ENCODE measurements around the gene METTL9. TPM values are rescaled to one million over a fixed set of nuclear protein-coding genes. Genes with fewer than 3 reads are reported as not detected.
A peak's percentile ranks its signal among the peaks of the same experiment; 100 is the strongest.
"Not testable (repeated sequence)": the region's sequence is repeated elsewhere in the genome, so short reads cannot be mapped to it uniquely, and the experiment has no call there.

METTL9 gene
- total RNA-seq, 2 donors from 2014 or later = 92.2 to 117 TPM

DNA sequence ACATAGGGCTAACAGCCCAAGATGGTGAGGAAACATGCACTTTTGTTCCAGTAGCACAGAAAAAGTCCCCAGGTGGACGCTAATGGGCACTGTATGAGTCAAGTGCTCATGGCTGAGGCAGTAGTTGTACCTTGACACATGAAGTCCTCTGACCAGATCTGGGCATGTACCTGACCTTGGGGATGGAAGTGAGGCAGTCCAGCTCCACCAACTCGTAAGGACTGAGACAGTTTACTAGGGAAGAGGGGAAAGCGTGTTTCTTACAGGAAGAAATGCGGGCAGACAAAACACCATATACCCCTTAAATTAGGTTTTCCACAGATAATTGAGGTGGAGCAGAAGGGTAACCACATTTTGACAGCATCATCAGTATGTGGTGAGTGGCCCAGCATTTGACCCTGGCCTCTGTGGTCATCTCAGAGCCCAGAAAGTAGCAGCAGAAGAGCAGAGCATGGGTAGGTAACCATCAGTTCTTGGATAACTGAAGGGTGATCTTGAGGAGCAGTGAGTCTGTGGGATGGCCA lies 32.4 kb upstream of the METTL9 start:
- DNase-seq (ENCODE audit: low spot score in 2 of 2) (peak in 1 of 2 donors; percentile 53), ATAC-seq (no peak)
- H3K9me3 Mint-ChIP-seq = no peaks in the 10 kb centered on the region
- H3K27ac Mint-ChIP-seq = no peak overlapping the region
- H3K36me3 Mint-ChIP-seq = no peaks in the 10 kb centered on the region

DNA sequence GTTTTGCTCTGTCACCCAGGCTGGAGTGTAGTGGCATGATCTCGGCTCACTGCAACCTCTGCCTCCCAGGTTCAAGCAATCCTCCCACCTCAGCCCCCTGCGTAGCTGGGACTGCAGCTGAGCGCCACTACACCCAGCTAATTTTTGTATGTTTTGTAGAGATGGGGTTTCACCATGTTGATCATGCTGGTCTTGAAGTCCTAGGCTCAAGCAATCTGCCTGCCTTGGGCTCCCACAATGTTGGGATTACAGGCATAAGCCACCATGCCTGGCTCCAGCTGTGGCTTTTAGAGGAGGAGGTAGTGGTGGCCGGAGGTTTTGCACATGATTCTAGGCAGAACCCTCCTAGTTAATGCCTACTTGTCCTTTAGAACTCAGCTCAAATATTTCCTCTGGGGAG lies 31.9 kb upstream of the METTL9 start:
- not testable (repeated sequence) for H3K27ac Mint-ChIP-seq, H3K36me3 Mint-ChIP-seq, H3K9me3 Mint-ChIP-seq, ATAC-seq
- peak in 1 of 2 donors; percentile 53 for DNase-seq (ENCODE audit: low spot score in 2 of 2)

DNA sequence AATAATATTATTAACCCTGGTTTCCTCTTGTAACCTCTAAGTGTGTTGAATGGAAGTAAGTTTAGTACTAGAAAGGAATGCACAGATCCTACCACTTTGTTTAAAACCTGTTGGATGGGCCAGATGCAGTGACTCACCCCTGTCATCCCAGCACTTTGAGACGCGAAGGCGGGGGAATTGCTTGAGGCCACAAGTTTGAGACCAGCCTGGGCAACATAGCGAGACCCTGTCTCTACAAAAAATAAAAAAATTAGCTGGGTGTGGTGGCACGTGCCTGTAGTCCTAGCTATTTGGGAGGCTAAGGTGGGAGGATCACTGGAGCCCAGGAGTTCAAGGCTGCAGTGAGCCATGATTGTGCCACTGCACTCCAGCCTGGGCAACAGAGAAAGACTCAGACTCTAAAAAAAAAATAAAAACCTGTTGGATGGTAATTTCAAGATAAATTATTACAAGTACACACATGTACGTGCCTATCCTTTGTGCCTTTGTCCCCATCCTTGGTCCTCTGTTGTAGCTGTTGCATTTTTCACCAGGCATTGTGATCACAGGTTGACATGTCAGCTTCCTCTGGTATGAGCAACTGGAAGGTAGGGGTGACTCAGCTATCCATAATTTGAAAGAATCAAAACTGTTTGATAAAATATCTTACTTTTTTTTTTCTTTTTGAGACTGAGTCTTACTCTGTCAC lies 30.7 kb upstream of the METTL9 start:
- H3K36me3 Mint-ChIP-seq = no peaks in the 10 kb centered on the region
- no peak for DNase-seq (ENCODE audit: low spot score in 2 of 2)

DNA sequence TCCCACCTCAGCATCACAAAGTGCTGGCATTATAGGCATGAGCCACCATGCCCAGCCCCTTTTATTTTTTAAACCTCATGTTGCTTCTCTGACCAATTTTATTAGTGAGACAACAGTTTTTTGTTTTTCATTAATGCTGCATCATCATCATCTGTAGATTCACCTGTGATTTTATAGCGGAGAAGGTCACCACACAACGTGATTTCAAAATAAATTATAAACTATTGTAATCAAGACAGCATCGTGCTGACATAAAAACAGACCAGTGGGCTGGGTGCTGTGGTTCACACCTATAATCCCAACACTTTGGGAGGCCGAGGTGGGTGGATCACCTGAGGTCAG lies 28.7 kb upstream of the METTL9 start:
- Mint-ChIP-seq H3K27ac (no peak overlapping the region), H3K36me3 (no peaks in the 10 kb centered on the region), H3K9me3 (no peaks in the 10 kb centered on the region)
- no peak for DNase-seq (ENCODE audit: low spot score in 2 of 2)
- no peak for ATAC-seq

More for the DNA sequence above, 30.7 kb upstream of the METTL9 start:
- Mint-ChIP-seq H3K9me3 (no peaks in the 10 kb centered on the region), H3K27ac (no peak overlapping the region)
- ATAC-seq = no peak

DNA sequence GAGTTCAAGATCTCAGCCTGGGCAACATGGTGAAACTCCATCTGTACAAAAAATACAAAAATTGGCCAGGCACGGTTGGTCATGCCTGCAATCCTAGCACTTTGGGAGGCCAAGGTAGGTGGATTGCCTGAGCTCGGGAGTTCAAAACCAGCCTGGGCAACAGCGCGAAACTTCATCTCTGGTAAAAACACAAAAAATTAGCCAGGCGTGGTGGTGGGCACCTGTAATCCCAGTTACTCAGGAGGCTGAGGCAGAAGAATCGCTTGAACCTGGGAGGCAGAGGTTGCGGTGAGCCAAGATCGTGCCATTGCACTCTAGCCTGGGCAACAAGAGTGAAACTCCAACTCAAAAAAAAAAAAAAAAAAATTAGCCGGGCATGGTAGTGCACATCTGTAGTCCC lies 25.9 kb upstream of the METTL9 start:
- H3K9me3 Mint-ChIP-seq; H3K27ac Mint-ChIP-seq; DNase-seq (ENCODE audit: low spot score in 2 of 2); ATAC-seq; H3K36me3 Mint-ChIP-seq: not testable (repeated sequence)

DNA sequence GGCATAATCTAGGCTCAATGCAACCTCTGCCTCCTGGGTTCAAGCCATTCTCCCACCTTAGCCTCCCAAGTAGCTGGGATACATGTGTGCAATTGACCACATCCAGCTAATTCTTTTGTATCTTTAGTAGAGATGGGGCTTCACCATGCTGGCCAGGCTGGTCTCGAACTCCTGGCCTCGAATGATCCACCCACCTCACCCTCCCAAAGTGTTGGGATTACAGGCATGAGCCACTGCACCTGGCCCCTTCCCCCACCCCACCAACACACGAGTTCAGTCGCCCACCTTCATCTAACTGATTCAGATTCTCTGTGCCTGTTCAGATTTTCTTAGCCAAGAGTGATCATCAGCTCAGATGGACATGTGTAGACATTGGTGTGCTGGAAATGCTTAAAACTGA lies 25.0 kb upstream of the METTL9 start:
- no peak for ATAC-seq
- H3K27ac Mint-ChIP-seq = no peak overlapping the region
- H3K9me3 Mint-ChIP-seq = no peaks in the 10 kb centered on the region
- no peaks in the 10 kb centered on the region for H3K36me3 Mint-ChIP-seq
- no peak for DNase-seq (ENCODE audit: low spot score in 2 of 2)

DNA sequence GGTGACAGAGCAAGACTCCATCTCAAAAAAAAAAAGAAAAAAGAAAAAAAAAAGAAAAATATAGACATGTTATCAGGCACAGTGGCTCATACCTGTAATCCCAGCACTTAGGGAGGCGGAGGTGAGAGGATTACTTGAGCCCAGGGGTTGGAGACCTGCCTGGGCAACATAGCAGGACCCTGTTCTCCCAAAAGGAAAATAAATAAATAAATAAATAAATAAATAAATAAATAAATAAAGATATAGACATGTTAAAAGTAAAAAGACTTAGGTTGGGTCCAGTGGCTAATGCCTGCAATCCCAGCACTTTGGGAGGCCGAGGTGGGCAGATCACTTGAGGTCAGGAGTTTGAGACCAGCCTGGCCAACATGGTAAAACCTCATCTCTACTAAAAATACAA lies 23.1 kb upstream of the METTL9 start:
- DNase-seq (ENCODE audit: low spot score in 2 of 2); ATAC-seq; H3K27ac Mint-ChIP-seq; H3K9me3 Mint-ChIP-seq; H3K36me3 Mint-ChIP-seq: not testable (repeated sequence)

DNA sequence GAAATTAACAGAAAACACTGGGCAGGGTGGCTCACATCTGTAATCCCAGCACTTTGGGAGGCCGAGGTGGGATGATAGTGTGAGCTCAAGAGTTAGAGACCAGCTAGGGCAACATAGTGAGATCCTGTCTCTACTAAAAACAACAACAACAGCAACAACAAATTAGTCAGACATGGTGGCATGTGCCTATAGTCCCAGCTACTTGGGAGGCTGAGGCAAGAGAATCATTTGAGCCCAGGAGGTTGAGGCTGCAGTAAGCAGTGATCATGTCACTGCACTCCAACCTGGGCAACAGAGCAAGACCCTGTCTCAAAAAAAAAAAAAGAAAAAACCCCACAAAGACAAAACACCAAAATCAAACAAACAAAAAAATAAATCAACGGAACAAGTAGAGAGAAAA lies 21.9 kb upstream of the METTL9 start:
- not testable (repeated sequence) for H3K9me3 Mint-ChIP-seq, ATAC-seq

DNA sequence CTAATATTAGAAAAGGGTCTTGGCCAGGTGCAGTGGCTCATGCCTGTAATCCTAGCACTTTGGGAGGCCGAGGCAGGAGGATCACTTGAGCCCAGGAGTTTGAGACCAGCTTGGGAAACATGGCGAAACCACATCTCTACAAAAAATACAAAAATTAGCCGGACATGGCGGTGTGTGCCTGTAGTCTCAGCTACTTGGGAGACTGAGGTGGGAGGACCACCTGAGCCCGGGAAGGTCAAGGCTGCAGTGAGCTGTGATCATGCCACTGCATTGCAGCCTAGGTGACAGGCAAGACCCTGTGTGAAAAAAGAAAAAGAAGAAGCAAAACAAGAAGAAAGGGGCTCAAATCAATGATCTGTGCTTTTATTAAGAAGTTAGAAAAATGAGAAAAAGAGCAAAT lies 21.1 kb upstream of the METTL9 start:
- not testable (repeated sequence) for H3K36me3 Mint-ChIP-seq, H3K9me3 Mint-ChIP-seq, ATAC-seq

More for the DNA sequence above, 21.9 kb upstream of the METTL9 start:
- DNase-seq (ENCODE audit: low spot score in 2 of 2); H3K36me3 Mint-ChIP-seq; H3K27ac Mint-ChIP-seq: not testable (repeated sequence)

DNA sequence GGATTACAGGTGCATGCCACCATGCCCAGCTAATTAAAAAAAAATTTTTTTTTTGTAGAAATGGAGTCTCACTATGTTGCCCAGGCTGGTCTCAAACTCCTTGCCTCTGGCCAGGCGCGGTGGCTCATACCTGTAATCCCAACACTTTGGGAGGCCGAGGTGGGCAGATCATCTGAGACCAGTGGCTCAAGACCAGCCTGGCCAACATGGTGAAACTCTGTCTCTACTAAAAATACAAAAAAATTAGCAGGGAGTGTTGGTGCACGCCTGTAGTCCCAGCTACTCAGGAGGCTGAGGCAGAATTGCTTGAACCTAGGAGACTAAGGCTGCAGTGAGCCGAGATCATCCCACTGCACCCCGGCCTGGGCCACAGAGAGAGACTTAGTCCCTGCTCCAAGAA lies 19.2 kb upstream of the METTL9 start:
- not testable (repeated sequence) for ATAC-seq; H3K27ac Mint-ChIP-seq; H3K36me3 Mint-ChIP-seq; DNase-seq (ENCODE audit: low spot score in 2 of 2); H3K9me3 Mint-ChIP-seq

More for the DNA sequence above, 21.1 kb upstream of the METTL9 start:
- not testable (repeated sequence) for H3K27ac Mint-ChIP-seq; DNase-seq (ENCODE audit: low spot score in 2 of 2)

DNA sequence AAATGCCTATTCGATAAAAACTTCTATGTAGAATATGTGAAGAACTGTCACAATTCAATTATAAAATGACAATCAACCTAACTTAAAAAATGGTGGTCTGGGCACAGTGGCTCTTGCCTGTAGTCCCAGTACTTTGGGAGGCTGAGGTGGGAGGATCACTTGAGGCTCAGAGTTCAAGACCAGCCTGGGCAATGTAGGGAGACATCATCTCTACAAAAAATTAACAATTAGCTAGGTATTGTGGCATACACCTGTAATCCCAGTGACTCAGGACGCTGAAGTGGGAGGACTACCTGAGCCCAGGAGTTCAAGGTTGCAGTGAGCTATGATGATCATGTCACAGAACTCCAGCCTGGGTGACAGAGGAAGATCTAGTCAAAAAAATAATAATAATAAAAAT lies 18.6 kb upstream of the METTL9 start:
- Mint-ChIP-seq H3K9me3 (no peaks in the 10 kb centered on the region), H3K27ac (no peak overlapping the region), H3K36me3 (no peaks in the 10 kb centered on the region)
- no peak for DNase-seq (ENCODE audit: low spot score in 2 of 2)
- no peak for ATAC-seq

DNA sequence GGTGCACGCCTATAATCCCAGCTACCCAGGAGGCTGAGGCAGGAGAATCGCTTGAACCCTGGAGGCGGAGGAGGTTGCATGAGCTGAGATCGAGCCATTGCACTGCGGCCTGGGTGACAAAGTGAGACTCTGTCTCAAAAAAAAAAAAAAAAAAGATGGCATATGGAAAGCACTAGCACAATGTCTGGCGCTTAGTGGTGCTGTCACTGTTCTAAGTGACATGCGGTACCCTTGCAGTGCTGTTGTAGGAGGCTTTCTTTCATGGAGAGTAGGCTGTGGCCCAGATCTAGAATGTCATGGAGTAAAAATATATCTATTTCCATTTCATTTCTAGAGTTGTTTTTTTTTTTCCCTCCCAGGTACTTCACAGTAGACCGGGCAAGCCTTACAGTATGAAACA lies 14.6 kb upstream of the METTL9 start:
- DNase-seq (ENCODE audit: low spot score in 2 of 2) = no peak
- H3K27ac Mint-ChIP-seq = no peak overlapping the region
- no peaks in the 10 kb centered on the region for H3K9me3 Mint-ChIP-seq
- ATAC-seq = no peak
- no peaks in the 10 kb centered on the region for H3K36me3 Mint-ChIP-seq

DNA sequence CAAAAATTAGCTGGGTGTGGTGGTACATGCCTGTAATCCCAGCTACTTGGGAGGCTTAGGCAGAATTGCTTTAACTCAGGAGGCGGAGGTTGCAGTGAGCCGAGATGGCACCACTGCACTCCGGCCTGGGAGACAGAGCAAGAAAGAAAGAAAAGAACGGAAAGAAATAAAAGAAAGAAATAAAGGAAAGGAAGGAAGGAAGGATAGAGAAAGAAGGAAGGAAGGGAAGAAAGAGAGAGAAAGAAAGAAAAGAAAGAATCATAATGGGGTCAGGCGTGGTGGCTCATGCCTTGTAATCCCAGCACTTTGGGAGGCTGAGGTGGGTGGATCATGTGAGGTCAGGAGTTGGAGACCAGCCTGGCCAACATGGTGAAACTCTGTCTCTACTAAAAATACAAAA lies 10.8 kb upstream of the METTL9 start:
- not testable (repeated sequence) for ATAC-seq; H3K9me3 Mint-ChIP-seq; H3K36me3 Mint-ChIP-seq; H3K27ac Mint-ChIP-seq; DNase-seq (ENCODE audit: low spot score in 2 of 2)

DNA sequence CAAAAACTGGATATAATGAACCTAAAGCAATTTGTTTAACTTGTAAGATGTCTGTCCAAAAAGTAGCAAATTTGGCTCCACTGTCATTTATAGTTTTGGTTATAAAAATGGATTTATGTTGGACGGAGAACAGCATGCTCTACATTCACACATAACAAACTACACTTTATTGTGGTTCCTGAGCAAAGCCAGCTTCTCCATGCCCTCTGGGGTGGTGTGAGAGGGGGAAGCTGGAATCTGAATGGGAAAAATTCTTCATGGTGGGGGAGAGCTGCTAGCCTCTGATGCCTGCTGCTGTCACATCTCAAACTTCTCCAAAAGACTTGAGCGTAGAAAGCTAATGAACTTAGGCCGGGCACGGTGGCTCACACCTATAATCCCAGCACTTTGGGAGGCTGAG lies 9.8 kb upstream of the METTL9 start:
- no peak for DNase-seq (ENCODE audit: low spot score in 2 of 2)
- no peaks in the 10 kb centered on the region for H3K36me3 Mint-ChIP-seq
- H3K27ac Mint-ChIP-seq = no peak overlapping the region
- ATAC-seq = no peak
- H3K9me3 Mint-ChIP-seq = no peaks in the 10 kb centered on the region

DNA sequence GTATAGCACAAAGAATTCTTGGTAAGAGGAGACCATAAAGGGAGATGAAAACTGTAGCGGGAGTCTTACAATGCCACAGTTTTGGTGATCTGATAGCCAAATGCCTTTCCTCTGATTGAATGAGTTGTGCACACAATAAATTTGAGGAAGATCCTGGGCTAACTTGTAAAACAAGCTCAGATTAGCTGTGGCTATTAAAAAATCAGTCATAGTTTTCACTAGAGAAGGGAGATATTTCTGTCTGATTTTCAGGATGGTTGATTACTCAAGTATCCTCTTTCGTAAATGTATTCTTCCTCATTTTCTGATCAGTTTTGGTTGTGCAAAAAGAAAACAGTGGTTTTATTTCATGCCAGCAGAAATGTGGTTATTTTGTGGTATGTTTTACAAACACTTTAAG lies 9.1 kb upstream of the METTL9 start:
- no peak for ATAC-seq
- no peaks in the 10 kb centered on the region for H3K9me3 Mint-ChIP-seq
- DNase-seq (ENCODE audit: low spot score in 2 of 2) = no peak
- H3K27ac Mint-ChIP-seq = no peak overlapping the region
- no peaks in the 10 kb centered on the region for H3K36me3 Mint-ChIP-seq

DNA sequence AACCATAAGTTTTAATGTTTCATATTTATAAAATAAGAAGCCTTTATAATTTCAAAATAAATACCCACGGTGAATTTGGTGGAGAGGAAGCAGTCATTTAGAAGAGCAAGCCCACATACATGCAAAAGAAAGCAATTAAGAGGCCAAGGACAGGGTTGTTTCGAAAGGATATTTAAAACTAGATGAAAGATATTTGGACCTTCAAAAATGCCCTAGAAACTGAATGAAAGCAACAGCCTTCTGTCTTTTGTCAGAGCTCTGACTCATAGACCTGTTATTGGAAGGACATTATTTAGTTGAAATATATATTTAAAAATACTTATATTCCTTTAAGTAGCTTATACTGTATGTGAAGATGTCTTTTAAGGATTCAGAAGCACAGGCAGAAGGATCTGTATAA lies 8.6 kb upstream of the METTL9 start:
- DNase-seq (ENCODE audit: low spot score in 2 of 2) = no peak
- Mint-ChIP-seq H3K36me3 (no peaks in the 10 kb centered on the region), H3K9me3 (no peaks in the 10 kb centered on the region), H3K27ac (no peak overlapping the region)
- no peak for ATAC-seq

DNA sequence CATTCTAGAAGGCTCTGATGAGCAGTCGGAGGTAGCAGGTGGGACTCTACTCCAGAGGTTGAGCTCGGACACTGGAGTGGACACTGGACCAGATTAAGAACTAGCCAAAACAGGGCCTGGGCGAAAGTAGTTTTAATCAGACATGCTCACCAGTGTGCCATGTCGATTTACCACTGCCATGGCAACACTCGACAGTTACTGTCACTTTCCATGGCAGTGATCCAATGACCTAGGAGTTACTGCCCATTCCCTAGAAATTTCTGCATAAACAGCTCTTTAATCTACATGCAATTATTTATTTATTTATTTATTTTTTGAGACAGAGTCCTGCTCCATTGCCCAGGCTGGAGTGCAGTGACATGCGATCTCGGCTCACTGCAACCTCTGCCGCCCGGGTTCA lies 7.2 kb upstream of the METTL9 start:
- no peaks in the 10 kb centered on the region for H3K36me3 Mint-ChIP-seq
- no peak overlapping the region for H3K27ac Mint-ChIP-seq
- DNase-seq (ENCODE audit: low spot score in 2 of 2) (no peak), ATAC-seq (no peak)
- H3K9me3 Mint-ChIP-seq = no peaks in the 10 kb centered on the region

DNA sequence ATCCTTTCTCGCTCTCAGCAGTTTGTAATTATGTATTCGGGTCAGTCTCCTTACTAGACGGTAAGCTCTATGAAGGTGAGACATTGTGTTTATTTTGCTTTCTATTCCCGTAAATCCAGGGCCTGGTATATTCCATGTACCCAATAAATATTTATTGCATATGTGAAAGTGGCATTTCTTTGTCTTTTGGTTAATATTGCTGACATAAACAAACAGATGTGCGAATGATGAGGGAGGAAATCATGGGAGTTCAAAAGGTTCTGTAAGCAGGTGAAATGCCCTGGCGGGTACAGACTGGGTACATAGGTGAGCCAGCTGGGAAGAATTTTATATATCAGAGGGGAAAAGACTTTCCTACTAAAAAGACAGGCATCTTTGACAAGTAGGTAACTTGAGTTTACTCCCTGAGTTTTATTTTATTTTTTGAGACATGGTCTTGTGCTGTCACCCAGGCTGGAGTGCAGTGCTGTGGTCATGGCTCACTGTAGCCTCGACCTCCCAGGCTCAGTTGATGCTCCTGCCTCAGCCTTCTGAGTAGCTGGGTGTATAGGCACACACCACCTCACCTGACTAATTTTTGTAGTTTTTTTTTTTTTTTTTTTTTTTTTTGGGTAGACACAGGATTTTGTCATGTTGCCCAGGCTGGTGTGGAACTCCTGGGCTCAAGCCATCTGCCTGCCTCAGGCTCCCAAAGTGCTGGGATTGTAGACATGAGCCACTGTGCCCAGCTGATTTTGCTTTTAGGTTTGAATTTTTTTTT lies 5.7 kb upstream of the METTL9 start:
- Mint-ChIP-seq H3K36me3 (peaks cover 3 to 11% of the 10 kb centered on the region in 2 donors), H3K27ac (no peak overlapping the region), H3K9me3 (peaks cover 0 to 4% of the 10 kb centered on the region in 2 donors)
- ATAC-seq (no peak), DNase-seq (ENCODE audit: low spot score in 2 of 2) (no peak)
